Stimulated activated CD4-positive, alpha-beta T cell treated with anti-CD3 and anti-CD28 coated beads, Interleukin-2, amount 100 ng/mL, for 24 hours (primary cell): Measurements from ENCODE around the gene PPP1R12B.

Source experiments
- DNase-seq, 2 donors: peaks; one replicate each; pipeline ENCODE4 v3.0.0-alpha.2; 2020

The PPP1R12B gene

GRCh38 chr1:202639500-202639899 lies 291.0 kb downstream of the PPP1R12B start:
- no peak for DNase-seq

- DNase-seq = no peak
Observed at GRCh38 chr1:202642212-202642611, 293.7 kb downstream of the PPP1R12B start.
